ENCODE measurements around the gene IRF2BPL.
"Not testable (repeated sequence)": the region's sequence is repeated elsewhere in the genome, so short reads cannot be mapped to it uniquely, and the experiment has no call there.

The IRF2BPL gene

GRCh38 chr14:77033622-77034589 lies 5.4 kb upstream of the IRF2BPL start:
- DNase-seq (ENCODE audit: low read depth, low spot score), result peak; percentile 94

GRCh38 chr14:77032844-77033621 lies 4.5 kb upstream of the IRF2BPL start:
- DNase-seq (ENCODE audit: low read depth, low spot score), result peak; percentile 98

- DNase-seq (ENCODE audit: low read depth, low spot score), result no peak
These were observed 4.0 kb upstream of the IRF2BPL start for GRCh38 chr14:77032491-77032843.

DNA sequence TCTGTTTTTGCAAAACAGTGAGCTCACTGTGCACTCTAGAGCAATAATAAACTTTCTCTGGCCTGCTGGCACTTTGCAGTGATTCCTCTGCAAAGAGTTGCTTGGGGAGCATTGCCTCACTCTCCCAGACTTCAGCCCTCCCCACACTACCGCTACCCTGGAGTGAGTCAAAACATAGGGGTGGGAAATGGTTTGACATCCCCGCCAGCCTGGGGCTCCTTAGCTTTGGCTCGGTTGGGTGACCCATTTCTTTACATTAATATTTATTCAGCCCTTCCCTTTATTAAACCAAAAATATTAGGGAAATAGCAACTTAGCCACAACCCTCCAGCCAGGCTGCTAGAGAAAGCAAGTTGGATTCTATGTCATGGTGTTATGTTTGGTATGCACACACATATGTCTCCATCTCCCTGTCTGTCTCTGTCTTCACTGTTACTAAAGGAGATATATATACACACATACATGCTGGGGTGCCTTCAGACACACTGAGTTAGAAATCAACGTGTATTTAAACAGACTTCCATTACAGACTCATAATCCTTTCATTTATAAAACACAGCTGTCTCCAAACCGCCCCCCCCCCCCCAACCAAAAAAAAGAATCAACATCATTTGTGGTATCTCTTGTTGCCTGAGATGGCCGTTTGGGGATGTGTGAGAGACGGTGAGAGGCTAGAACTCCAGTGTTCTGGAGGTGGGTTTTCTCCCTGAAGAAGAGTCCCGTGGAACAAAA lies 3.4 kb upstream of the IRF2BPL start:
- peak; percentile 75 for DNase-seq (ENCODE audit: low read depth, low spot score)

- peak; percentile 95 for DNase-seq (ENCODE audit: low read depth, low spot score)
These were observed 747 bp downstream of the IRF2BPL start for GRCh38 chr14:77027538-77028383.

DNA sequence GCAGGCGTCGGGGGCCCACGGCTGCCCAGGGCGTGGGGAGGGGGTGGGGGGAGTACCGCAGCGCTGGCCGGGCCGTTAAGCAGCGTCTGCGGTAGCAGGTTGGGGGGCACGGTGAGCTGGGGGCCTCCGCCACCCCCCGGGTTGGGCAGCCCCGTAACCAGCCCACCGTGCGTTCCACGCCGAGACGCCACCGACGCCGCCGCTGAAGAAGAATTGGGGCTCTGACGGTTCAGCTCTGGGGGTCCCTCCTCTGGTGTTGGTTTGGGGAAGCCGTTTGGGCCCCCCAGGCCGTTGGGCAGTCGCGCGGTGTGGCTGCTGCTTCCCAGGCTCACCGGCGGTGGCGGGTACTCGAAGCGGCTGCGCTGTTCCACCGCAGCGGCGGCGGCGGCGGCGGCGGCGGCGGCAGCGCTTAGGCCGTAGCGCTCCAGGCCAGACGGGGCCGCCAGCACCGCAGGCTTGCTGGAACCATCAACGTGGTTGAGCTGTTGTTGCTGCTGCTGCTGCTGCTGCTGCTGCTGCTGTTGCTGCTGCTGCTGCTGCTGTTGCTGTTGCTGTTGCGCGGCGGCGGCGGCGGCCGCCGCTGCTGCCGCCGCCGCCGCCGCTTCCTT lies 1.5 kb downstream of the IRF2BPL start:
- peak; percentile 79 for DNase-seq (ENCODE audit: low read depth, low spot score)

DNA sequence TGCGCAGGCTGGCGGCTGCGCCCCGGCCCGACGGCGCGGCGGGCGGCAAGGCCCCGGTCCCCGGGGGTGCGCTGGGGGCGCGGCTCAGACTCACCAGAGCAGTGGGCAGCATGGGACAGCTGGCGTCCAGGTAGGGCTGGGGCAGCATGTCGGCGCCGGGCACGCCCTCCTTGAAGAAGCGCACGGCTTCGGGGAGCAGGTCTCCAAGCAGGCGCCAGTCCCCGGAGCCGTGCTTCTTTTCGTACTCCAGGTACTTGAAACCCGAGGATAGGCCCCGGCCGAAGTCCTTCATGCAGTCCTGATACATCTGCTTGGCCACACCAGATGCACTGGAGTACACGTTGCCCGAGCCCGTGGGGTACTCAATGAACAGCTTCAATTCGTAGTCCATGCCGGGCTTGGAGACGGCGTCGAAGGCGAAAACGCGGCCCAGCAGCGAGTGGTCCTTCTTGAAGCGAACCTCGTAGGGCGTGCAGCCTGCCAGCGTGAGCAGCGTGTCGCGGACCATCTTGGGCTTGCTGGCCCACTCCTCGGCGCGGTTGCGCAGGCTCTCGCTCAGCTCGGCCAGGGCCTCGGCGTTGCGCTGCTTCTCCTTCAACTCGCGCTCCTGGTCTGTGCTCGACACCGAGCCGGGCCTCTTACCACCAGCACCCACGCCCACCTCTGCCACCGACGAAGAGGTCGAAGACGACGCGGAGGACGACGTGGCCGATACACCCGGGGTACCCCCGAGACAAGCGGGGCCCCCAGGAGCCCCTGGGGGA lies 2.2 kb downstream of the IRF2BPL start:
- DNase-seq (ENCODE audit: low read depth, low spot score), result peak; percentile 73

- DNase-seq (ENCODE audit: low read depth, low spot score), result peak; percentile 36
These were observed 2.8 kb downstream of the IRF2BPL start for GRCh38 chr14:77025744-77026165.

GRCh38 chr14:77024171-77024691 lies 4.3 kb downstream of the IRF2BPL start:
- peak; percentile 73 for DNase-seq (ENCODE audit: low read depth, low spot score)

DNA sequence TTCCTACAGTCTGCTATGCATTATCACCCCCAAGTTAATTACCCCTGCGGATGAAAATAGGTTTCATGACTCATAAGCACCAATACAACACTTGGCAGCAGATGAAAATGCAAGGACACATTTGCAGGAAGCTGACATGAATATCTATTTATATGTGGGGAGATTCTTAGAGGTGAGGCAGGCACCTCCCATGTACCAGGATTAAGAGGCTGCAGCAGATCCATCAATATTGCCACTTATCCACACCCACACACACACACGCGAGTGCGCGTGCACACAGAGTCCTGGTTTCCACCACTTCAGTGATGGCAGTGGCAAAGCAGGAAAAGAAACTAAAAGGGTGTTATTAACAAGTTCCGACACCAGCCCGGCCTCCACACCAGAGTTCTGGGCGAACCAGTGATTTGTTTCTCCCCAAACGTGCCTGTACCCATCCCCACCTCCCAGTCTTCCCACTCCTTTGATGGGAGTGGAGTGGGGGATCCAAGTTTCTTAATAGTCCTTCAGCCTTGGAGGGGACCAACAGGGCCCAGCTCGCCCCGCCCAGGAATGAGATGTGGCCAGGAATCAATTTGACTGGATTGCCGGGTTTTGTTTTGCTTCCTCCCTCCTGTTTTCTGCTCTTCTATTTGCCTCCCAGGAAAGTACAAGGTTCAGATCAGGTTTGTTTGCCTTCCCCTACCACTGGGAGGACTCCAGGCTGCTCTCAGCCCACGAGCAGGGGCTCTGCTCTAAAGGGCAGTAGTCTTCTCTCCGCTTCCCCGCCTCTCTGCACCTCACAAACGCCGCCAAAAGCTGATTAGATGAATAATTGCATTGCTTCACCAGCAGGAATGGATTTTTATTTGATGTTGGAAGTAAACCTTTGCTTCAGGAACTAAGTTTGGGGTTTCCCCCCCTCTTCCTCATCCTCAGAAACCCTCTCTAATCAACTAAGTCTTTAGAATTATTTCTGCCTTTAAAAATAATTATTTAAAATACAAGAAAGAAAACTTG lies 5.2 kb downstream of the IRF2BPL start:
- peak; percentile 78 for DNase-seq (ENCODE audit: low read depth, low spot score)

DNA sequence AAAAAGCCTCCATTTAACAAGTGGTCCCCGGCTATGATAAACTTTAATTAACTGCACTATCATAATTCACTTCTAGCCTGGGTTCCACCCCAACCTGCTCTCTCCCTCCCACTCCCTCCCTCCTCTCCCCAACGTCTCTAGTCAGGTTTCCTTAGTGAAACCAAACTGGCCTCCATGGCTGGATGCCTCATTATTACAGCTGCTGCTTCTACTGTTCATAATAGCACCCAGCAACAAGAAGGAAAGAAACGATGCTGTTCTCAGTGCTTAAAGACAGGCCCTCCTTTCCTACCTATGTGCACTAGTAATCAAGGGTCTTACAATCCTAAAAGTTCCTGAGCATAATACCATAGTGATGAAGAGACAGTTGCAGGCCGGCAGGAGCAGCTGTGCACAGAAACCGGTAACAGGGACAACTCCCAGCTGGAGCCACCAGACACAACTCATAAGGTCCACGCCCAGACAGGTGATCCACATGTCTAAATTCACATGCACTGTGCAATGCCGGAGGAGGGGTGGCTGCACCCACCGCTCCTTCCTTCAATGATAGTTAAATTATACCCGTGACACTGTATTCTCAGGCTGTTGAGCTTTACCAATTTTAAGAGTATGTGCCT lies 6.2 kb downstream of the IRF2BPL start:
- DNase-seq (ENCODE audit: low read depth, low spot score), result peak; percentile 29

DNA sequence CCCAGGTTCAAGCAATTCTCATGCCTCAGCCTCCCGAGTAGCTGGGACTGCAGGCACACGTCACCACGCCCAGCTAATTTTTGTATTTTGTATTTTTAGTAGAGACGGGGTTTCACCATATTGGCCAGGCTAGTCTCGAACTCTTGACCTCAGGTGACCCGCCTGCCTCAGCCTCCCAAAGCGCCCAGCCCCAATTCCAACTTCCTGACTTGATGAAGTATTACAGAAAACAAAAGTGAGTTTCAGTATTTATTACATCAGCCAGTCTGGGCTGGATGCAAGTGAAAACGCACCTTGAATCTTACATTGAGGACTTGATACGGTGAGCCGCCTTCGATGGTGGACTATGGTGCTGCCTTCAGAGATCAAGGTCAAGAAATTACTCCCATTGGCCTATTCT lies 7.1 kb downstream of the IRF2BPL start:
- DNase-seq (ENCODE audit: low read depth, low spot score), result not testable (repeated sequence)

GRCh38 chr14:77018785-77019184 lies 9.7 kb downstream of the IRF2BPL start:
- DNase-seq (ENCODE audit: low read depth, low spot score), result no peak

GRCh38 chr14:77017666-77018065 lies 10.8 kb downstream of the IRF2BPL start:
- no peak for DNase-seq (ENCODE audit: low read depth, low spot score)

- no peak for DNase-seq (ENCODE audit: low read depth, low spot score)
These were observed 13.8 kb downstream of the IRF2BPL start for GRCh38 chr14:77014734-77015133.

DNA sequence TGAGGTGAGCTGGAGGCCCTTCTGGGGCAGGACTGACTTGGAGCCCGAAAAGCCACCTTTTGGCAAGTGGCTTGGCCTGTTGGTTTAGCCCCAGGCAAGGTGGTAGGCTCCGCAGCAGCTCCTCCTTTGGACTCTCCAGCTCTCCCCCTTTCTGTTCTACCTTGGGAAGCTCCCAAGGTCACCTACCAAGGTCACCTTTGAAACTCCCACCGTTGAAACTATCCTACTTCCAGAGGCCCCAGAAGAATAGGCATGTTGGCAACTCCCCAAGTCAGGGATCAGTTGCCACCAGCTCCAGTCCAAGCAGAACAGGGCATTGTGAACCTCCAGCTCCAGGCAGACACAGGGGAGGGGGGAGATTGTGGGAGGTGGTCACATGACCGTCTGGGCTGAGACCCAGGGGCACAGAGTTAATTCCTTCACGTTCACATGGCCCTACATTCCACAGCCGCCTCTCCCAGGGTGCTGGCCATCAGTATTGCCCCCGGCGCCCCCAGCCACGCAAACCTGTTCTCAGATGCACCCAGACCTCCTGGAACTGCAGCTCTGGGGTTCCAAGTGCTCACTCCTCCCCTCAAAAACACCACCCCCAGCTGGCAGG lies 14.4 kb downstream of the IRF2BPL start:
- DNase-seq (ENCODE audit: low read depth, low spot score), result peak; percentile 97

DNA sequence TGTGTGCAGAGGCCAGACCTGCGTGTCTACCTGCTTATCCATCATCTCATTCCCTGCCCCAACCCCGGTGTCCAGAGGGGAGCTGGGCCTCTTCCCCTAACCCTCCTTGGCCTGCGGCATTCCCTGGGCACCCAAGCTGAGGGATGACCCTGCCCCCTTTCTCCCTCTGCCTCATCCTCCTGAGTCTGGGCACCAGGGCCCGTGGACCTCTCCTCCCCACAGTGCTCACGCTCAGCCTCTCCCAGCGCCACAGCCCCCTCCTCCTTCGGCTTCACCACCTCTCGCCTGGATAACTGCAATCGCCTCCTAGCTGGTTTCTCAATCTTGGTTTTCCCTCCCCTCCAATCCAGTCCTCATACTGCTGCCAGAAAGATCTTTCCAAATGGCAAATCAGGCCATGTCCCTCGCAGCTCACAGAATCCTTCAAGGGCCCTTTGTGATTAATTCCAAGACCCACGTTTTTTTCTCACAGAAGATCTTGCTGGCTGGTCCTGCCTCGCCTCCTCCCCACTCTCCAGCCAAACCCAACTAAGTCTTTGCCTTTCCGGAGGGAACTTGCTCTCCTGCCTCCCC lies 16.2 kb downstream of the IRF2BPL start:
- no peak for DNase-seq (ENCODE audit: low read depth, low spot score)
